Osteocyte (in vitro differentiated cells): Measurements from ENCODE around the gene BRINP3. TPM values are rescaled to one million over a fixed set of nuclear protein-coding genes. Genes with fewer than 3 reads are reported as not detected.

ENCODE experiments used
- DNase-seq: peaks from one replicate; pipeline ENCODE4 v3.0.0; 2021; ENCODE audit warnings: mixed read lengths; ENCODE audit not compliant: unreplicated experiment; ENCODE audit errors: extremely low spot score
- H3K27ac Mint-ChIP-seq: one replicate; pipeline ENCODE4 v1.8.0; 2021; ENCODE audit warnings: mild to moderate bottlenecking, mixed read lengths; ENCODE audit not compliant: unreplicated experiment
- H3K27me3 Mint-ChIP-seq: one replicate; pipeline ENCODE4 v1.8.0; 2021; ENCODE audit warnings: mixed read lengths; ENCODE audit not compliant: unreplicated experiment
- H3K36me3 Mint-ChIP-seq: one replicate; pipeline ENCODE4 v1.8.0; 2021; ENCODE audit warnings: mixed read lengths; ENCODE audit not compliant: unreplicated experiment
- H3K4me1 Mint-ChIP-seq: one replicate; pipeline ENCODE4 v1.8.0; 2021; ENCODE audit warnings: mixed read lengths; ENCODE audit not compliant: unreplicated experiment
- H3K4me3 Mint-ChIP-seq: one replicate; pipeline ENCODE4 v1.8.0; 2021; ENCODE audit warnings: mild to moderate bottlenecking, moderate library complexity, mixed read lengths; ENCODE audit not compliant: unreplicated experiment
- H3K9me3 Mint-ChIP-seq: one replicate; pipeline ENCODE4 v1.8.0; 2021; ENCODE audit warnings: mixed read lengths; ENCODE audit not compliant: unreplicated experiment
- CTCF ChIP-seq: fragments of 200-600 bp; sonication (generic); IDR thresholded peaks from 2 replicates; pipeline ENCODE4 v1.5.0; 2021; ENCODE audit warnings: antibody characterized with exemption, mild to moderate bottlenecking, moderate library complexity
- total RNA-seq: library from RNA; stranded (reverse); gene quantifications from 2 replicates; pipeline ENCODE4 v1.2.1, GENCODE V29; 2021

The BRINP3 gene
- total RNA-seq, 1 donor from 2014 or later = 0.38 TPM

GRCh38 chr1:190376044-190376443, 101.6 kb downstream of the BRINP3 start:
- DNase-seq = no peak
- TF ChIP-seq CTCF = no peak
- H3K4me1 Mint-ChIP-seq = peaks cover 3% of the 10 kb centered on the region
- no peaks in the 10 kb centered on the region for H3K9me3 Mint-ChIP-seq
- H3K27me3 Mint-ChIP-seq = no peaks in the 10 kb centered on the region
- no peaks in the 10 kb centered on the region for H3K36me3 Mint-ChIP-seq
- H3K27ac Mint-ChIP-seq = no peak overlapping the region
- H3K4me3 Mint-ChIP-seq = no peak overlapping the region

GRCh38 chr1:190373705-190374336, 103.8 kb downstream of the BRINP3 start:
- no peak for DNase-seq

GRCh38 chr1:190367200-190367599, 110.5 kb downstream of the BRINP3 start:
- Mint-ChIP-seq H3K36me3 (peaks cover 3% of the 10 kb centered on the region), H3K27ac (no peak overlapping the region), H3K4me3 (no peak overlapping the region), H3K4me1 (no peaks in the 10 kb centered on the region), H3K27me3 (no peaks in the 10 kb centered on the region), H3K9me3 (peaks cover 22% of the 10 kb centered on the region)
- no peak for TF ChIP-seq CTCF
- no peak for DNase-seq

More at GRCh38 chr1:190373705-190374336, 103.8 kb downstream of the BRINP3 start:
- no peaks in the 10 kb centered on the region for H3K4me1 Mint-ChIP-seq
- peak; percentile 50 for TF ChIP-seq CTCF
- no peaks in the 10 kb centered on the region for H3K27me3 Mint-ChIP-seq
- no peaks in the 10 kb centered on the region for H3K36me3 Mint-ChIP-seq
- H3K4me3 Mint-ChIP-seq = no peak overlapping the region
- no peaks in the 10 kb centered on the region for H3K9me3 Mint-ChIP-seq
- H3K27ac Mint-ChIP-seq = no peak overlapping the region

DNA sequence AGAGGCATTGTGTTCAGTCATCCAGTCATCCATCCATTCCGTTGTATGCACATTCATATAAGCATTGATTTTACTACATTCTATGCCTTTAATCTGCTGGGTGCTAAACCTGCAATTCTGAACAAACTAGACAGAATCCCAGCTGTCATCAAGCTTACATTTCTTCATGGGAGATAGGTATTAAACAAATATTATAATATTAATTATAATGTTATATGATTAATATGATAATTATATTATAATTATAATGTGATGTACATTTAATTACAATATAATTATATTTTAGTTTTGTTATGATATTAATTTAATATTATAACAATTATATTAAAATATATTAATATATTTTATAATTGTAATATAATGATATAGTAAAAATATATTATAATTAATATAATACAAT, 112.4 kb downstream of the BRINP3 start:
- TF ChIP-seq CTCF = no peak
- no peak for DNase-seq
- H3K36me3 Mint-ChIP-seq = peaks cover 3% of the 10 kb centered on the region
- no peak overlapping the region for H3K27ac Mint-ChIP-seq
- peaks cover 22% of the 10 kb centered on the region for H3K9me3 Mint-ChIP-seq
- H3K4me3 Mint-ChIP-seq = no peak overlapping the region
- no peaks in the 10 kb centered on the region for H3K27me3 Mint-ChIP-seq
- H3K4me1 Mint-ChIP-seq = peaks cover 2% of the 10 kb centered on the region

- no peaks in the 10 kb centered on the region for H3K27me3 Mint-ChIP-seq
- no peak overlapping the region for H3K4me3 Mint-ChIP-seq
- no peak overlapping the region for H3K27ac Mint-ChIP-seq
- H3K36me3 Mint-ChIP-seq = no peaks in the 10 kb centered on the region
- peaks cover 9% of the 10 kb centered on the region for H3K4me1 Mint-ChIP-seq
- no peaks in the 10 kb centered on the region for H3K9me3 Mint-ChIP-seq
- DNase-seq = no peak
- no peak for TF ChIP-seq CTCF
Observed at GRCh38 chr1:190353538-190354101, 124.0 kb downstream of the BRINP3 start.
